IMR-90 (cell line): Measurements from ENCODE around the gene THAP10. TPM values are rescaled to one million over a fixed set of nuclear protein-coding genes. Genes with fewer than 3 reads are reported as not detected.
A peak's percentile ranks its signal among the peaks of the same experiment; 100 is the strongest.

ENCODE experiments used
- ATAC-seq: fragments of 200-7000 bp; cut with Tn5 transposase; 2 replicates; pipeline ENCODE4 v1.9.1; 2020; ENCODE audit warnings: low read depth, mild to moderate bottlenecking, moderate library complexity
- BruUV-seq: library from RNA; stranded (reverse); fragments of 400-500 nt; replicated peaks from 2 replicates; lab custom pipeline; 2021; lab: Mats Ljungman, UMichigan
- CTCF ChIA-PET: fragments of 300-600 bp; formaldehyde crosslinking; extraction: SDS; loops from one replicate; lab custom pipeline; 2021; ENCODE audit warnings: antibody characterized with exemption; lab: Yijun Ruan, JAX
- POLR2A ChIA-PET: fragments of 300-600 bp; sonication (Branson Sonifier 250); formaldehyde crosslinking; loops from one replicate; lab custom pipeline; 2022; ENCODE audit warnings: antibody characterized with exemption; ENCODE audit not compliant: unreplicated experiment; lab: Charles Lee
- DNase-seq: peaks from one replicate; pipeline ENCODE4 v3.0.0; 2013
- H2AFZ ChIP-seq: replicated peaks from 2 replicates; pipeline ENCODE3; 2013; ENCODE audit warnings: low read length, mild to moderate bottlenecking; ENCODE audit not compliant: poor library complexity
- H2AK5ac ChIP-seq: 2 replicates; pipeline ENCODE4 v1.6.1; 2013; ENCODE audit warnings: low read depth, low read length, inconsistent platforms
- H2AK9ac ChIP-seq: replicated peaks from 2 replicates; pipeline ENCODE3; 2013; ENCODE audit warnings: mild to moderate bottlenecking, low read depth, low read length, moderate library complexity; ENCODE audit not compliant: poor library complexity
- H2BK120ac ChIP-seq: 2 replicates; pipeline ENCODE4 v1.6.1; 2013; ENCODE audit warnings: low read depth, low read length, inconsistent platforms
- H2BK15ac ChIP-seq: 3 replicates; pipeline ENCODE4 v1.6.1; 2013; ENCODE audit warnings: low read depth, low read length, inconsistent platforms
- H2BK20ac ChIP-seq: 2 replicates; pipeline ENCODE4 v1.6.1; 2013; ENCODE audit warnings: low read depth, mild to moderate bottlenecking, inconsistent platforms, low read length, moderate library complexity
- H2BK5ac ChIP-seq: 2 replicates; pipeline ENCODE4 v1.6.1; 2013; ENCODE audit warnings: mild to moderate bottlenecking, low read depth, low read length, inconsistent platforms; ENCODE audit not compliant: poor library complexity, severe bottlenecking
- H3K14ac ChIP-seq: replicated peaks from 2 replicates; pipeline ENCODE4 v1.6.1; 2013; ENCODE audit warnings: low read depth, low read length, inconsistent platforms
- H3K18ac ChIP-seq: 2 replicates; pipeline ENCODE4 v1.6.1; 2013; ENCODE audit warnings: low read depth, low read length, control low read depth
- H3K23ac ChIP-seq: 2 replicates; pipeline ENCODE4 v1.6.1; 2013; ENCODE audit warnings: low read depth, low read length, inconsistent platforms
- H3K27ac ChIP-seq: 2 replicates; pipeline ENCODE4 v1.5.1; 2013; ENCODE audit warnings: mild to moderate bottlenecking, control low read depth, low read length; ENCODE audit not compliant: insufficient read depth
- H3K27me3 ChIP-seq: 2 replicates; pipeline ENCODE4 v1.6.1; 2013; ENCODE audit warnings: low read length; ENCODE audit not compliant: control insufficient read depth, insufficient read depth
- H3K36me3 ChIP-seq: 2 replicates; pipeline ENCODE4 v1.6.1; 2013; ENCODE audit warnings: low read length, mixed read lengths; ENCODE audit not compliant: control insufficient read depth, insufficient read depth
- H3K4ac ChIP-seq: 2 replicates; pipeline ENCODE4 v1.6.1; 2013; ENCODE audit warnings: low read depth, low read length, inconsistent platforms
- H3K4me1 ChIP-seq: 2 replicates; pipeline ENCODE4 v1.6.1; 2013; ENCODE audit warnings: low read length, mixed read lengths; ENCODE audit not compliant: control insufficient read depth, insufficient read depth
- H3K4me2 ChIP-seq: 2 replicates; pipeline ENCODE4 v1.6.1; 2013; ENCODE audit warnings: low read depth, mild to moderate bottlenecking, control low read depth, low read length, moderate library complexity
- H3K4me3 ChIP-seq: 2 replicates; pipeline ENCODE4 v1.5.1; 2013; ENCODE audit warnings: low read depth, mild to moderate bottlenecking, control low read depth, low read length, moderate library complexity; ENCODE audit not compliant: insufficient read depth
- H3K56ac ChIP-seq: 2 replicates; pipeline ENCODE4 v1.6.1; 2013; ENCODE audit warnings: low read length, inconsistent platforms; ENCODE audit not compliant: insufficient read depth; ENCODE audit errors: extremely low read depth
- H3K79me1 ChIP-seq, 2 experiments: 2 replicates each; pipeline ENCODE4 v1.6.1; 2013; ENCODE audit warnings: low read length in 2 of 2, inconsistent platforms in 1 of 2, low read depth in 1 of 2
- H3K9ac ChIP-seq: 2 replicates; pipeline ENCODE4 v1.6.1; 2013; ENCODE audit warnings: low read depth, low read length, control low read depth
- H3K9me1 ChIP-seq: 2 replicates; pipeline ENCODE4 v1.6.1; 2013; ENCODE audit warnings: low read length, inconsistent platforms; ENCODE audit not compliant: insufficient read depth
- H3K9me3 ChIP-seq: 2 replicates; pipeline ENCODE4 v1.6.1; 2013; ENCODE audit warnings: low read length; ENCODE audit not compliant: control insufficient read depth, insufficient read depth
- H4K20me1 ChIP-seq: 2 replicates; pipeline ENCODE4 v1.6.1; 2013; ENCODE audit warnings: low read length, inconsistent platforms; ENCODE audit not compliant: insufficient read depth
- H4K5ac ChIP-seq: 2 replicates; pipeline ENCODE4 v1.6.1; 2013; ENCODE audit warnings: mild to moderate bottlenecking, low read depth, low read length, control low read depth
- H4K8ac ChIP-seq, 2 experiments: 2 replicates each; pipeline ENCODE4 v1.6.1; 2013; ENCODE audit warnings: low read depth in 2 of 2, low read length in 2 of 2, control low read depth in 1 of 2, inconsistent platforms in 1 of 2
- H4K91ac ChIP-seq: 2 replicates; pipeline ENCODE4 v1.6.1; 2013; ENCODE audit warnings: low read depth, low read length, inconsistent platforms; ENCODE audit not compliant: insufficient read depth
- BHLHE40 ChIP-seq: fragments of 150-350 bp; IDR thresholded peaks from 2 replicates; pipeline ENCODE4 v1.6.1; 2016; ENCODE audit warnings: mild to moderate bottlenecking, low read depth, low read length
- CHD1 ChIP-seq: IDR thresholded peaks from 2 replicates; pipeline ENCODE4 v1.6.1; 2012; ENCODE audit warnings: low read depth, low read length, improper control_type of control experiment
- MAFK ChIP-seq: IDR thresholded peaks from 2 replicates; pipeline ENCODE4 v1.6.1; 2012; ENCODE audit warnings: low read depth, low read length, improper control_type of control experiment
- MXI1 ChIP-seq: IDR thresholded peaks from 2 replicates; pipeline ENCODE4 v1.6.1; 2012; ENCODE audit warnings: low read depth, mild to moderate bottlenecking, low read length, moderate library complexity, borderline replicate concordance
- NFE2L2 ChIP-seq: fragments of 150-350 bp; IDR thresholded peaks from 2 replicates; pipeline ENCODE4 v1.6.1; 2016; ENCODE audit warnings: low read depth, mild to moderate bottlenecking, low read length
- POLR2A ChIP-seq: IDR thresholded peaks from 2 replicates; pipeline ENCODE4 v1.6.1; 2012; ENCODE audit warnings: mild to moderate bottlenecking, low read depth, low read length
- RAD21 ChIP-seq: IDR thresholded peaks from 2 replicates; pipeline ENCODE4 v1.6.1; 2012; ENCODE audit warnings: low read length, improper control_type of control experiment
- RCOR1 ChIP-seq: IDR thresholded peaks from 2 replicates; pipeline ENCODE4 v1.6.1; 2012; ENCODE audit warnings: mild to moderate bottlenecking, low read length, improper control_type of control experiment; ENCODE audit not compliant: insufficient replicate concordance
- RFX5 ChIP-seq: IDR thresholded peaks from 2 replicates; pipeline ENCODE4 v1.8.0; 2012; ENCODE audit warnings: low read depth, mild to moderate bottlenecking, low read length, moderate library complexity
- SMC3 ChIP-seq: fragments of 150-350 bp; IDR thresholded peaks from 2 replicates; pipeline ENCODE4 v1.6.1; 2016; ENCODE audit warnings: low read depth, mild to moderate bottlenecking, antibody characterized with exemption, low read length, moderate library complexity
- WGBS, 2 experiments: methylation state at CpG; one replicate each; pipeline versions ENCODE4 v1.1.5 to v1.1.7; 2013; ENCODE audit warnings: missing lambda C conversion rate in 2 of 2; ENCODE audit not compliant: insufficient read length in 1 of 2; ENCODE audit errors: extremely low coverage in 2 of 2; 5-methylcytosine and 5-hydroxymethylcytosine counted together
- dilution Hi-C: fragments of 300-500 bp; cut with HindIII; formaldehyde crosslinking; loops from one replicate; pipeline ENCODE4 v1.14.3; 2018; ENCODE audit warnings: low sequenced_read_pairs; ENCODE audit not compliant: unreplicated experiment
- in situ Hi-C: fragments of 300-500 bp; cut with MboI; formaldehyde crosslinking; loops from 3 replicates; pipeline ENCODE4 v1.14.3; 2019; ENCODE audit warnings: low sequenced_read_pairs, inconsistent platforms, mixed read lengths
- intact Hi-C: fragments of 100-400 bp; cut with micrococcal nuclease; formaldehyde crosslinking; loops from 2 replicates; pipeline ENCODE4 v1.10.0; 2022
- polyA plus RNA-seq, 3 experiments: library from polyadenylated mRNA; depleted of rRNA; stranded (reverse); fragments of >200 nt; gene quantifications; 2 replicates each; pipeline ENCODE4 v1.2.3, GENCODE V29; 2012; ENCODE audit warnings: low replicate concordance in 1 of 3
- total RNA-seq: library from RNA; depleted of rRNA; stranded (reverse); fragments of >200 nt; gene quantifications from 2 replicates; pipeline ENCODE4 v1.2.3, GENCODE V29; 2012
- TF ChIP-seq, protein P1 (sequence below): conservative IDR thresholded peaks from 2 replicates; pipeline ENCODE4 v1.5.1; 2012; ENCODE audit warnings: mild to moderate bottlenecking, low read depth, low read length, improper control_type of control experiment
- TF ChIP-seq, protein P2 (sequence below): fragments of 150-350 bp; IDR thresholded peaks from 2 replicates; pipeline ENCODE4 v1.6.1; 2016; ENCODE audit warnings: low read depth, mild to moderate bottlenecking, low read length, moderate library complexity, borderline replicate concordance
- TF ChIP-seq, protein P3 (sequence below): fragments of 150-350 bp; IDR thresholded peaks from 2 replicates; pipeline ENCODE4 v1.6.1; 2017; ENCODE audit warnings: mild to moderate bottlenecking, antibody characterized with exemption, low read length, low read depth

THAP10 gene
- total and polyA plus RNA-seq, 2 of the 4 experiments (the other 2 are of a cell fraction) = 2.3 to 2.8 TPM

DNA sequence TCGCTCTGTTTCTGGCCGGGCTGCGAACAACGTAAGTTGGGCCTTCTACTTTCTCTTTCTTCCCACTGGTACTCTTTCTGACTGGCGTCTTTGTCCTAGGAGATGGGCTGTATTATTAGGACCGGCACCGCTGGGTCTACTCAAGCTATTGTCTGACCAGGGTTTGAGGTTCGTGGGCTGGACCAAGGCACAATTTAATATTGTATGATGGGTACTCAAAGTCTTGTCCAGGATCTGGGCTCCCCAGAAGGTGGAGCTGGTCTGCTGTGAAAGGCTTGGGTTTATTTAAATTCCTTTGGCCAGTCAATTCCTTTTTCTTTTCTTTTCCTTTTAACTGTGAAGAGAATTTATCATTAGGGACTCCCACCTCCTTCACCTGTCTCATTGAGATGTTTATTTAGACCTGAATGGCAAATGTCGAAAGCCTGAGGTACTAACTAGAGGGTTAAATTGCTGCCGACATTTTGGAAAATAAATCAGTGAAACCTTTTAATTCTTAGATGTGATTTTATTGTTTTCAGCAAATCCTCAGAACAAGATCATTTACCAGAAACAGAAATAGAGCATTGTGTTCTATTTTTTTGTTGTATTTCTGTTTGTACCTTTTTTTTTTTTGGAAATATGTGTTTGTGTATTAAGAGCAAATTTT, 803 bp upstream of the THAP10 start:
- DNase-seq (peak; percentile 79), ATAC-seq (peak; percentile 72)
- H4K20me1 ChIP-seq = no peaks in the 10 kb centered on the region; the same call in 1 of the 2 replicates
- peak overlapping the region; percentile 17; the same call in 2 of the 3 replicates for H2BK15ac ChIP-seq
- H3K4me1 ChIP-seq = peaks cover 6% of the 10 kb centered on the region; the same call in 1 of the 2 replicates
- no CpG with 5 or more reads among the region's 10 CpGs for WGBS, 2 experiments
- peak overlapping the region; percentile 62 for H4K5ac ChIP-seq
- peak overlapping the region; percentile 79 for H3K4me2 ChIP-seq
- peaks cover 13 to 20% of the 10 kb centered on the region in 2 experiments for H3K79me1 ChIP-seq
- H3K14ac ChIP-seq = peak overlapping the region; percentile 74
- H3K36me3 ChIP-seq = no peaks in the 10 kb centered on the region; the same call in 1 of the 2 replicates
- peak overlapping the region; percentile 7; the same call in 1 of the 2 replicates for H3K56ac ChIP-seq
- no peak overlapping the region for H2AK5ac ChIP-seq
- H4K8ac ChIP-seq = peak overlapping the region; percentile 18 to 88
- peak overlapping the region; percentile 57 for H3K4ac ChIP-seq
- ChIA-PET POLR2A (no interaction called here), CTCF (interaction anchor here (0.6 to 1.6 kb wide), 6 partner anchors 13 to 1149 kb away, joined by 3 to 5 read pairs (median 3); no protein-coding TSS in a partner anchor)
- H3K4me3 ChIP-seq = peak overlapping the region; percentile 66
- 0 out of 2 replicates have a peak overlapping the region, but pooled peaks have one; percentile 15 for H2BK20ac ChIP-seq
- peak overlapping the region; percentile 94 for H2AFZ ChIP-seq
- H3K27ac ChIP-seq = peak overlapping the region; percentile 64
- H2BK5ac ChIP-seq = peak overlapping the region; percentile 69
- H3K23ac ChIP-seq = 0 out of 2 replicates have a peak overlapping the region, but pooled peaks have one; percentile 41
- H3K9me3 ChIP-seq = no peaks in the 10 kb centered on the region
- no peaks in the 10 kb centered on the region for H3K27me3 ChIP-seq
- intact Hi-C loops = loop anchor here (1.0 to 10.0 kb wide), 6 partner anchors 66 to 912 kb away; no protein-coding TSS in a partner anchor
- peak overlapping the region; percentile 60 for H2AK9ac ChIP-seq
- in situ Hi-C loops = loop anchor here (10.0 kb wide), 1 partner anchor 212 kb away; no protein-coding TSS in a partner anchor
- no TSS peak for BruUV-seq
- no peaks in the 10 kb centered on the region for H3K9me1 ChIP-seq
- H2BK120ac ChIP-seq = peak overlapping the region; percentile 74
- peak overlapping the region; percentile 46; the same call in 1 of the 2 replicates for H3K18ac ChIP-seq
- H3K9ac ChIP-seq = peak overlapping the region; percentile 52
- dilution Hi-C loops = no loop called here
- peak overlapping the region; percentile 33; the same call in 1 of the 2 replicates for H4K91ac ChIP-seq
- TF ChIP-seq SMC3 = peak; percentile 58
- no peak for TF ChIP-seq CHD1
- TF ChIP-seq MXI1 = no peak
- no peak for TF ChIP-seq NFE2L2
- no peak for TF ChIP-seq RFX5
- no peak for TF ChIP-seq MAFK
- peak; percentile 82 for TF ChIP-seq RAD21
- TF ChIP-seq, protein P1, sequence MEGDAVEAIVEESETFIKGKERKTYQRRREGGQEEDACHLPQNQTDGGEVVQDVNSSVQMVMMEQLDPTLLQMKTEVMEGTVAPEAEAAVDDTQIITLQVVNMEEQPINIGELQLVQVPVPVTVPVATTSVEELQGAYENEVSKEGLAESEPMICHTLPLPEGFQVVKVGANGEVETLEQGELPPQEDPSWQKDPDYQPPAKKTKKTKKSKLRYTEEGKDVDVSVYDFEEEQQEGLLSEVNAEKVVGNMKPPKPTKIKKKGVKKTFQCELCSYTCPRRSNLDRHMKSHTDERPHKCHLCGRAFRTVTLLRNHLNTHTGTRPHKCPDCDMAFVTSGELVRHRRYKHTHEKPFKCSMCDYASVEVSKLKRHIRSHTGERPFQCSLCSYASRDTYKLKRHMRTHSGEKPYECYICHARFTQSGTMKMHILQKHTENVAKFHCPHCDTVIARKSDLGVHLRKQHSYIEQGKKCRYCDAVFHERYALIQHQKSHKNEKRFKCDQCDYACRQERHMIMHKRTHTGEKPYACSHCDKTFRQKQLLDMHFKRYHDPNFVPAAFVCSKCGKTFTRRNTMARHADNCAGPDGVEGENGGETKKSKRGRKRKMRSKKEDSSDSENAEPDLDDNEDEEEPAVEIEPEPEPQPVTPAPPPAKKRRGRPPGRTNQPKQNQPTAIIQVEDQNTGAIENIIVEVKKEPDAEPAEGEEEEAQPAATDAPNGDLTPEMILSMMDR = peak; percentile 77
- TF ChIP-seq POLR2A = no peak
- TF ChIP-seq, protein P2, sequence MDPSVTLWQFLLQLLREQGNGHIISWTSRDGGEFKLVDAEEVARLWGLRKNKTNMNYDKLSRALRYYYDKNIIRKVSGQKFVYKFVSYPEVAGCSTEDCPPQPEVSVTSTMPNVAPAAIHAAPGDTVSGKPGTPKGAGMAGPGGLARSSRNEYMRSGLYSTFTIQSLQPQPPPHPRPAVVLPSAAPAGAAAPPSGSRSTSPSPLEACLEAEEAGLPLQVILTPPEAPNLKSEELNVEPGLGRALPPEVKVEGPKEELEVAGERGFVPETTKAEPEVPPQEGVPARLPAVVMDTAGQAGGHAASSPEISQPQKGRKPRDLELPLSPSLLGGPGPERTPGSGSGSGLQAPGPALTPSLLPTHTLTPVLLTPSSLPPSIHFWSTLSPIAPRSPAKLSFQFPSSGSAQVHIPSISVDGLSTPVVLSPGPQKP = no peak
- TF ChIP-seq, protein P3, sequence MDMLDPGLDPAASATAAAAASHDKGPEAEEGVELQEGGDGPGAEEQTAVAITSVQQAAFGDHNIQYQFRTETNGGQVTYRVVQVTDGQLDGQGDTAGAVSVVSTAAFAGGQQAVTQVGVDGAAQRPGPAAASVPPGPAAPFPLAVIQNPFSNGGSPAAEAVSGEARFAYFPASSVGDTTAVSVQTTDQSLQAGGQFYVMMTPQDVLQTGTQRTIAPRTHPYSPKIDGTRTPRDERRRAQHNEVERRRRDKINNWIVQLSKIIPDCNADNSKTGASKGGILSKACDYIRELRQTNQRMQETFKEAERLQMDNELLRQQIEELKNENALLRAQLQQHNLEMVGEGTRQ = no peak
- peak; percentile 35 for TF ChIP-seq RCOR1
- TF ChIP-seq BHLHE40 = no peak
